GM11168 (cell line): ENCODE measurements around the gene IMMP1L.

Experiments
- in situ Hi-C: fragments of 300-500 bp; cut with MboI; formaldehyde crosslinking; loops from one replicate; pipeline ENCODE4 v1.12.0; 2022; ENCODE audit warnings: low sequenced_read_pairs; ENCODE audit not compliant: unreplicated experiment

Gene IMMP1L

DNA sequence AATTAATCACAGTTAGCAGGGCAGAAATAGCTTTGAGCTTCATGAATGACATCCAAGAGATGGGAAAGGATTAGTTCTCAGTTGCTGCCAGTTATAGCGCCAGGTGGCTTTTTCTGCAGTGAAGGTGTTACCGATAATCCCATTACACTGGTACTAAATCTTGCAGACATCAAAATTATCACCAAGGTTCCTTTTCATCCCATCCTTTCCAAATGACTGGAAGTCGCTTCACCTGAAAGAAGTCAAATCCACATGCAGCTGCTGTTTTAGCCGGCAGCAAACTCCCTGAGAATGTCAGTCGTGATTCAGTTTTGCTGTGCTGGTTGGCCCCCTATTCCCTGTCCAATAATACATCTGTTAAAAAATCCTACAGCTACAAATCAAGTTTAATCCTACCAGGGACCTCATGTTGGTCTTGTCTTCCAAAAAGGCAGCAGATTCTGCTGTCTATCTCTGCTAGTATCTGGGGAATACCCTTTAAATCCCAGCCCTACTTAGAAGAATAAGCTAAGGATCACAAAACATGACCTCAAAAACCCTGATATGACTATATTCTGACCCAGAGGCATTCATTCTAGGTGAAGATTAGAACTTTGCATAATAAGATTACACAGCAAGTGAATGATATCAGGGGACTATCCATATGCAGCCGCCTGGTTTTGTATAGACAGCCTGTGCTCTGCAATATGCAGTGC lies 31.7 kb downstream of the IMMP1L start:
- in situ Hi-C loops: no loop called here

DNA sequence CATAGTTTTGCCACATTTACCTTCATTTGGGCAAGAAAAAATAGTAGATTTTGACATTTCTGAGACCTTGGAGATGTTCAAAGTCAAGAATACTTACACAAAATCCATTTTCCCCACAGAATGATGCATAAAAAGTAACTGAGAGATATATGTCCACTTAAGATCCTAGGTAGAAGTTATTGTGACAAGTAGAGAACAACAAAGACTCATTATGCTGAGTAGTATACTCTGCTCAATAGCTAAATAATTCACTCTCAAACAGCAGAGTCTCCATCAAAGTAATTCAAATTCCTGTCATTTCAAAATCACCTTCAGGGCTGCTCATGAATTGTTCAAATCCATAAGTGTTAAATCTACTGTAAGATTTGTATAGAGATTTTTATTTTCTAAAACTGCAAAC lies 35.3 kb downstream of the IMMP1L start:
- in situ Hi-C loops: no loop called here

DNA sequence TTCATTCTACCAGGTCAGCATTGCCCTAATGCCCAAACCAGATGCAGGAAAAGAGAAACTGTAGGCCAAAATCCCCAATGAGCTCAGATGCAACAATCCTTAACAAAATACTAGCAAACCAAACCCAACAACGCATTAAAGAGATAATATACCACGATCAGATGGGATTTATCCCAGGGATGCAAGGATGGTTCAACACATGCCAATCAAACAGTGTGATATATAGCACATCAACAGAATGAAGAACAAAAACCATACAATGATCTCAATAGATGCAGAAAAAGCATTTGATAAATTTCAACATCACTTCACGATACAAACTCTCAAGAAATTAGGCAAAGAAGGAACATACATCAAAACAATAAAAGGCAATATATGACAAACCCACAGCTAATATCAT lies 45.0 kb downstream of the IMMP1L start:
- in situ Hi-C loops: no loop called here

DNA sequence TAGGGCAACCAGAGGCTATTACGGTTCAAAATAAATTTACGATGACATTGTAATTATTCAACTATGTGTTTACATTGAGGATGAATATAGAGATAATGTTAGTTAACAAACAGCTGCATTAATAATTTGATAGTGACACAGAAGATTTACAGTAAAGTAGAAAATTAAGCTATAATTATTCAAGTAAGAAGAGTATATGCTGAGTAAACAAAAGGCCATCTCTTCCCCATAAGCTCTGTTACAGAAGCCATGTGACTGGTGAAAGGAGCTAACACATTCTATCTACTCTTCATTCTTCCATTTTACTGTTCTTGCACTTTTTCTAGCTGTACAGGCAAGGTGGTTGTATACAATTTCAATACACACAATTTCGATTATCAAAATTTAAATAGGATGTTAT lies 54.2 kb downstream of the IMMP1L start:
- in situ Hi-C loops: no loop called here

DNA sequence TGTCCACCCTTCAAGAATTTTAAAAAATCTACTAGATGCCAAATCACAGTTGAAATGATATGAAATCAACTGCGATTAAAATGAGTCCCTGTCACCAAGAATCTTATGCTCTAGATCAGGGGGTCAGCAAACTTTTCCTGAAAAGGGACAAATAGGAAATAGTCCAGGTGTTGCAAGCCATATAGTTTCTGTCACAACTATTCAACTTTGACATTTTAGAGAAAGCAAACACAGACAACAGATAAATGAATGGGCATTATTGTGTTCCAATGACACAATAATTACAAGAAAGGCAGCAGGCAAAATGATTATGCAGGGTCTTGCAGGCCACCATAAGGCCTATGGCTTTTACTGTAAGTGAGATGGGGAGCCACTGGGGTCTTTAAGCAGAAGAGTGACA lies 58.6 kb downstream of the IMMP1L start:
- in situ Hi-C loops: no loop called here

DNA sequence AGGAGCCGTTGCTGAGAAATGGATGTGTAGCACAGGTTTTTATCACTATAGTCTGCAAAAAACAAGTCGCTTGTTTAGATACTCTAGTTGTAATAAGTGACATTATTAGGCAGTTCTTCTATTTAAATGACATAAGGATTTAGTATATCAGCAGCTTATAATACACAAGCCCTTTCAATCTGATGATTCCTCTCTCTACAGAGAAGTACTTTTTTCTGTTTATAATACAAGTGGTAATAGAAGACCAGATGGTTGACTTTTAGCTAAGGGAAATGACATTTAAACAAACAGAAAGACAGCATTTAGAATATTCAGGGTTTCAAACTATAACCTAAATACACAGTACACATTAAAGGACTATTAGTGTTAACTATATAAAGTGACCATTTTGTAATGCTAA lies 60.4 kb downstream of the IMMP1L start:
- in situ Hi-C loops: no loop called here

DNA sequence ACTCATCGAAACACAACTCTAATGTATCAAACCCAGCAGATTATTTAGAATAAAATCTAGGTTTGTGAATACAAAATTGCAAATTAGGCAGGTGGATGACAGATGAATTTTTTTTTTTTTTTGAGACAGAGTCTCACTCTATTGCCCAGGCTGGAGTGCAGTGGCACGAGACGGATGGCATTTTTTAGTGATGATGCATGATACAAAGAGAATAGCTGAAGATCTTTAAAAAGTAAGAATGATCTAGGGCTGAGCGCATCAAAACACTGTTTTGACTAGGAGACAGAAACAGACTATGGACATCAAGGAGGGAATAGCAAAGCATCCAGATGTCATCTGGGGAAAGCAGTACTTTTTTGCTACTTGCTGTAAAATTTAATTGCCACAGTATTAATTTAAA lies 63.8 kb downstream of the IMMP1L start:
- in situ Hi-C loops: no loop called here

DNA sequence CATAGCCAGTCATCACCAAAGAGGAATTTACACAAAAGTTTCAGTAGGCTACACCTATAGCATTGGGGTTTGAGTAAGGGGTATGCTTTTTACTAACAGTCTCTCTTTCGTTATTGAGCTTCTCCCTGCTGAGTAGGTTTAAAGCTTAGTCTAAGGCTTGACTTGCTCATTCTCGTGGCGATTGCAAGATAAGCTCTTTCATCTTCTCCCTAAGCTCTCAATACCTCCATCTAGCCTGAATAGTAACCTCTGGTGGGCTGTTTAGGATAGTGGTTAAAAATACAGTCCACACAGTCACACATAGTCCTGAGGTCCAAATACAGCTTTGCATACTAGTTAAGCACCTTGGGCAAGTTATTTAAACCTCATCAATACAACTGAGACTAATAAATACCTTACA lies 65.6 kb downstream of the IMMP1L start:
- in situ Hi-C loops: no loop called here

DNA sequence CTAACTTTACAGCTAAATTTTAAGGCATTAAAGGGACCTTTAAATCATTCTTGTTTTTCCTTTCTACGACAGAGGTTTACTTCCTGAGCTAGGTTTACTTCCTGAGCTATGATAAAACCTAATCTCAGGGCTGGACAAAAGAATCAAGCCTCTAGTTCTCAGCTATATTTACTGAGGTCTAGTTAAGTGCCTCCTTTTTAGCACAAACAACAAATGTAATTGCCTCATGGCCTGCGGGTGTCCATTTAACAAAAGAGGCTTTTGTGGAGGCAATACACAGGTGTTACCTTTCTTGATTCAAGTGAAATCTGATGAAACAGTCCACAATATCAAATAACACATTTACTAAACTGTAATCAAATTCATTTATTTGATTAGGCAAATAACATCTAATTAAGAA lies 67.3 kb downstream of the IMMP1L start:
- in situ Hi-C loops: no loop called here

DNA sequence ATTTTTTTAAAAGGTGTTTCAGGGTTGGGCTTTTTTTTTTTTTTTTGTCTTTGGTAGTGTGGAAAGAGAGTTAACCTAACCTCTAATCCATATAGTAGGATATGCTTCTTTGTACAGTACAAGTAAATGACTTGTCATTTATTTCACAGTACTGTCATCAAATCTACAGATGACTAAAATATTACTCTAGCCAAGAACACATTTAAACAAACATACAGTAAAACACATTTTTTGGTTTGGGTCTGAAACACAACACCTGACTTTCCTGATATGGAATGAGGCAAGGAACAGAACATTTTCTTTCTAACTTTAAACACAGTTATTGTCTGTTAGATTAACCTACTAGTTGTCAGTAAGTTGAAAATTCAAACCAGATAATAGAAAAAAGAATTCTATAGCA lies 68.1 kb downstream of the IMMP1L start:
- in situ Hi-C loops: no loop called here

DNA sequence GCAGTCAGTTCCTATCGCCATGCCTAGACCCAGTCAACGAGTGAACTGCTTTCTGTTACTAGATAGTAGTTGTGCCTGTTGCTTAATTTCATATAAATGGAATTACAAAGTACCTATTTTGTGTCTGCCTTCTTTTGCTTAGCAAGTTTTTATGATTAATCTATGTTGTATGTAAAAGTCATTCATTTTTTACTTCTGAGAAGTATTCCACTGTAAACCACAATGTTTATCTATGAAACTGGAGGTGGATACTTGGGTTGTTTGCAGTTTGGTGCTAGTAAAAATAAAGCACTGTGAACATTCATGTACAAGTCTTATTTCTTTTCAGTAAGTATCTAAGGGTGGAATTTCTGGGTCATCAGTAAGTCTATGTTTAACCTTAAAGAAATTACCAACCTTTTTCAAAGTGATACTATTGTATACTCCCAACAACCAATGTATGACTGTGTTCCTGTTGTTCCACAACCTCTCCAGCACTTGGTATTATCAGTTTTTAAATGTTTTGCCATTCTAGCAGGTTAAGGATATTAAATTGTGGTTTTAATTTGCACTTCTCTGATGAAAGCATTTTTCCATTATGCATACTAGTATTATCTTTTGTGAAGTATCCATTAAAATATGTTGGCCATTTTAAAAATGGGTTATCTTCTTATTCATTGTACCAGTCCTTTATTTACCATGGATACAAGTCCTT lies 71.5 kb downstream of the IMMP1L start:
- in situ Hi-C loops: no loop called here

DNA sequence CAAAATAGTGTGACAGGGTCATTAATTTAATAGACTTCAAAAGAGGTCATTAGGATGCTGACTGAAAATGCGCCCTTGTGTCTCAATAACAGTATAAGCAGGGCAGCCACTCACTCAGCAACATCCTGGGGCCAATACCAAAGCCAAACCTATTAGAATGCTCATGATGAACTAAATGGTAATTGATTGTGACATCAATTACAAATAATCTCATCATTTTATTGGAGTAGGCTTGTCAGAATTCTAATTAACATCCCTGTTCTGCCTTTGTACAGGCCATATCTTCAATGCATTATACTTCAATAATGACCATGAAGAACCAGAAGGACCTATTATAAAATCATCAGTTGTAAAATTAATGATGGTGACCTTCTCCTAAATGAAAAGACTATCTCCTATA lies 75.6 kb downstream of the IMMP1L start:
- in situ Hi-C loops: no loop called here

DNA sequence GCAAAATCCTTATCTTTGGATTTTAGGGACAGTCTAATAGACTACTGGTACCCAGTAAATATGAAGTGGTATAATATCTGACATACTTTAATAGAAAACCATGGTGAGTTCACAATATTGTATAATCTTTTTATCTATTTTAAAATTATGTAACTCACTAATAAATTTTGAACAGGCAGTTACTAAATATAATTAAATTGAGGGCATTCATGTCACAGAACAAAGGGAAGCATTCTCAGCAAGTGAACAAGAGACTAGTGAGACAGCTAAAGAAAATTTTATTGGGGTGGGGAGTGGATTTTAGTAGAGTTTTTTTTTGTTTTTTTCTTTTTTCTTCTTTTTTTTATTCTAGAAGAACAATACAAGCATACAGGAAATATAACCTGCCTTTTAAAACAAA lies 84.8 kb downstream of the IMMP1L start:
- in situ Hi-C loops: no loop called here

DNA sequence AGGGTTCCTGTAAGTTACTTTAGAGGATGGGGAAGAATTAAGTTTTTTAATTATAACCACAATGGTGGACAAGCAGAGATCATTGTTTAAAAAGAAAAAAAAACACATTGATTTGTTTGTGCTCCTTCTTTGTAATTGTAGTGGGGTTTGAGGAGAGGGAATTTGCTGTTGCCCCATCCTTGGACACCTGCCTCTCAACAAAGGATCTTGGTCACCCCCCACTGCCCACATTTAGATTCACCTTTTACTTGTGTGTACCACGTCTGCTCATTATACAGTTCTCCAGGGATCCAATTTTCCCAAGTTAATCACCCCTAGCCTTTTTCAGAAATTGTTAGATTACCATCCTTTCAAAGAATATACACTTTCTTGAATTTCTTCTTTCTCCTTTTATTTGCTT lies 86.7 kb downstream of the IMMP1L start:
- in situ Hi-C loops: no loop called here

DNA sequence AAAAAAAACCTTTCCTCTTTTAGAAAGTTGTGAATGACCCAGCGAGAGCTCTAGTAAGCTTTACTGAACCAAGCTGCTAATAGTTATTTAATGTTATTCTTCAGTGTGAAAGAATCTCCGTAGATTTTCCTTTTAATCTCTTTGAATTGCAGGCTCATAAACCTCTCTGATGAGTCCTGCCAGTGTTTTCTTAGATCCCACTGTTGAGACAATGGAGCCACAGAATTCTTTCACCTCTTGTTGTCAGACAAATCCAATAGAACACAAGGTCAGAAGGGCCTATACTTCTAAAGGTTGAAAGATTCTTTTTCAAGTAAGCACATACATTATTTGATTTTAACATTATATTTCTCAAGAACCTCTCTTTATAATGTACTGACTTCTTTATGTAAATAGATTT lies 87.6 kb downstream of the IMMP1L start:
- in situ Hi-C loops: no loop called here

DNA sequence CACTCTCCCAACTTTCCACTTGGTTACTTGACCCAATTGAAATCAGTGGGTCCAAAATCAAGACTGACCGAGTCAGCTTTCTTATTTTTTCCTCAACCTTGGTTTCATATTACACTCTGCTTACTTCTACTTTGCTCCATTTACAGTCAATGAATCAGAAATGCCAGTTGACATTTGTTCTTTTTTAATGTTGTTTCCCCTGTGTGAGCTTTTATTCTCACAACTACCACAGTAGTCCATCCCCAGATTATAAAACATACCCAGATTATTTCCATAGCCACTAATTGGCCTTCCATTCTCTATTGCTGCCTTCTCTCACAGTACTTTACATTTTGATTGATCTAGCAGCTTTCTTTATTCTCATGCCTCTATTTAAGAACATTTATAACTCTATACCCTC lies 89.8 kb downstream of the IMMP1L start:
- in situ Hi-C loops: no loop called here

DNA sequence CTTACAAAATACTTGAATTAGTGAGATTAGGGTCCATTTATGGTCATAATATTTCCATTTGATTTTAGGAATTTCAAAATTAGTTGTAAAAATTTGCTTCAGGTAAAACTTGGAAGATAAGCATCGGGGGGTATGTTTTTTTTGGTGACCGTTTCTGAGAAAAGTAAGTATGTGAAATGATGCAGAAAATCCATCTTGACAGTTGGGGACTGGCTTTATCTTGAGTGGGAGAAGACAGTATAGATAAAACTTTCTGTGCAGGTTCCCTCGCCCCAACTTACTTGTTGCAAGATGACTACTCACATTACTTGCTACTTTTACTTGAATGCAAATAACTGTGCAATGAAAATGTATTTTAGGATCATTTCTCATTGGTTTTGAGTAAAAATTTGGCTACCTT lies 90.3 kb downstream of the IMMP1L start:
- in situ Hi-C loops: no loop called here

DNA sequence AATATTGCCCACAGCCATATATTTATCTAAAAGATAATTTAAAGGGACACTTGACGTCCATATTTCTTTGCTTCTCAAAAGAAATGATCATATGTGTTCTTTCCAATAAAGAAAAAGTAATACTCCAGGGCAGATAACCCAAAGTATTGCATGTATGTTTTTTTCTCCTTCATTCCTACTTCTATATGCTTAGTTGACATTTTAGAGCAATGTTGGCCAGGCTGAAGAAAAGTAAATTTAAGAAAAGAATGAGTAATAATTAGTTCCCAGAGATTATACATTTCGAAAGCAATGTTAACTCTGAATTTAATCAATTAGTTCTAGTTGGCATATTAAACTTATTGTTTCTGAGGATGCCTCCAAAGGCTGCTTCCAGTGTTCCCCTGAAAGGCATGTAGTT lies 91.6 kb downstream of the IMMP1L start:
- in situ Hi-C loops: no loop called here

DNA sequence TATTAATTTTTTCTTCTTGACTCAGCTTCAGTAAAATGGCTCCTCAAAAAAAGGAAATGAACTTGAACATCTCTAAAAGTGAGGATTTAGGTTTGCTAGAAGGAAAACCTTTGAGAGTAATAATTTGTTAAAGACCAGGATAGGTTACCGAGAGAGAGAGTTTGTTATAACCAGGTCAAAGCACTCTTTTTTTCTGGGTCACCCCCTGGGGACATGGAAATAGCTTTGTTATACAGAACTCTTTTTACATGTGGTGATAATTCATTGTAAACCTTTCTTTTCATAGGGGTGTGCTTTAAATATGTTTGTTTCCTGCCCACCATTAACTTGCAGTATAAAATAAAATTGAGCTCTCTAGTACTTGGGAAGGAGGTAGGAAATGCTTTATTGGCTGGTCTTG lies 92.1 kb downstream of the IMMP1L start:
- in situ Hi-C loops: no loop called here

DNA sequence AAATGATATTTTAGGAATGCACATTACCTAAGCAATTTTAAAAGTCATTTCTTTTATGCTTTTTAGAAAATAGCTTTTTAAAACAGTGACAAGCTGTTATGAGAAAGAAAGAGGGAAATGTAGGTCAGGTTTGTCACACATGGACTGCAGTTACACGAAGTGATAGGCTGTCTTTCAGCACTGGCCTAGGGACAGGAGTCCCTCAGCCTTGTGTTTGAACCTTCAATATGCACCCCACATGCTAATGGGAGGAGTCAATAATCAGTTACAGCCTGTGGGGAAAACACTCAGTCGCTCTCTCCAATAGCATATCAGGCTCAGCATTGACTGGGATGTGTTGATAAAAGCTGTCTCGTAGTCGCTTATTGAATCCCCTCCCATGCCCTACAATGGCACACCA lies 94.0 kb downstream of the IMMP1L start:
- in situ Hi-C loops: no loop called here

DNA sequence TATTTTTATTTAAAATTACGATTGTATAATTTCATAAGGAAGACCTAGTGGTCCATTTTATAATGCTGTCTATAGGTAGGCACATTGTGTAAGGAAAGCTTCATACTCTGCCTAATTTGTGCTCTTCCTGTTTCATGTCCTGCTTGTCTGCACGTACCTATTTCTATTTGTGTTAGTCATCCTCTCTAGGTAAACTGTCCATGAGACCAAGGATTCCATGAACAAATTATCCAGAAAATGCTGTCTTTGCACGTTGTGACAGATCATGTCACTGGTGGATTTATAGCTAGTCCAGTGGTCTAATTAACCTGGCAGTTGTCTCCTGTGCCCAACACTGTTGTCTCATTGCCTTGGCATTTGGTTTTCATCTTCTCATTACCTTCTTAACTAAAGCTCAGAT lies 95.1 kb downstream of the IMMP1L start:
- in situ Hi-C loops: no loop called here

DNA sequence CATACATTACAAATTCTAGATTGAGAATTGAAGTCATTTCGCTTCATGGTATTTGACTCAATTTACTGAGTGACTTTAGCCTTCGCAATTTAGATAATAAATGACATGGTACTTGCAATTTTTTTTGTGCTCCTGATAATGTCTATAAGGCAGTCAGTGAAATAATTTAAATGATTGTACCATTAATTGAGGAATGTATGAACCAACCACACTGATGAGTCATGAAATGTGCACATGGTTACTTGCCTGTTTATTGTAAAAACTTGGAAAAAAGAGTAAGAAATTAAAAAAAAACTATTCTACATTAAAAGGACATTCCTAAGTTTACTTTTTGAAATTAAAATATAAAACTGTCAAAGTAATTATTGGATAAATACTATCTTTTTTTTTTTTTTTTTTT lies 96.5 kb downstream of the IMMP1L start:
- in situ Hi-C loops: no loop called here
